ENCODE results near the gene UBL5. TPM values are rescaled to one million over a fixed set of nuclear protein-coding genes. Genes with fewer than 3 reads are reported as not detected.

The UBL5 gene
- polyA plus RNA-seq, 1 donor from 2014 or later = 1,364 TPM

GRCh38 chr19:9865732-9866501 is 38.2 kb downstream of the UBL5 start:
- no peak overlapping the region for H3K4me2 ChIP-seq (ENCODE audit: low read length)
- no peaks in the 10 kb centered on the region for H3K9me3 ChIP-seq (ENCODE audit: low read length)
- TF ChIP-seq REST (IDR thresholded peaks at IDR 0.05; ENCODE audit: borderline replicate concordance) = no peak
- no peak for TF ChIP-seq RAD21 (conservative IDR thresholded peaks at IDR 0.05)
- no peak for TF ChIP-seq POLR2AphosphoS5 (IDR thresholded peaks at IDR 0.05)
- TF ChIP-seq CTCF (IDR thresholded peaks at IDR 0.05; ENCODE audit: poor library complexity, severe bottlenecking) = no peak
- no peak for TF ChIP-seq EP300 (conservative IDR thresholded peaks at IDR 0.05; ENCODE audit: poor library complexity, severe bottlenecking)
- TF ChIP-seq TAF1 (IDR thresholded peaks at IDR 0.05; ENCODE audit: low read depth) = no peak
- no peak for TF ChIP-seq MXI1 (conservative IDR thresholded peaks at IDR 0.05; ENCODE audit: poor library complexity, severe bottlenecking)
- TF ChIP-seq EZH2 (IDR thresholded peaks at IDR 0.05; ENCODE audit: borderline replicate concordance, insufficient read depth, low read length, poor library complexity, severe bottlenecking) = no peak
- TF ChIP-seq SMC3 (conservative IDR thresholded peaks at IDR 0.05; ENCODE audit: poor library complexity) = no peak
- H3K4me3 ChIP-seq (ENCODE audit: low read length) = no peak overlapping the region
- H3K36me3 ChIP-seq (ENCODE audit: insufficient read depth, low read length) = no peaks in the 10 kb centered on the region
- no peaks in the 10 kb centered on the region for H3K9me2 ChIP-seq (ENCODE audit: insufficient read depth, low read length)
- no peaks in the 10 kb centered on the region for H4K20me1 ChIP-seq (ENCODE audit: insufficient read depth)
- no peaks in the 10 kb centered on the region for H3K27me3 ChIP-seq (ENCODE audit: insufficient read depth, low read depth, low read length)
- H3K27ac ChIP-seq (ENCODE audit: low read length) = peak overlapping the region; percentile 24
- no peak overlapping the region for H2AFZ ChIP-seq (ENCODE audit: low read depth, low read length)
- H3F3A ChIP-seq (ENCODE audit: insufficient read depth, low read length, poor library complexity, severe bottlenecking) = no peaks in the 10 kb centered on the region
- H3K79me2 ChIP-seq (replicated peaks; ENCODE audit: insufficient read depth, low read length) = no peaks in the 10 kb centered on the region
- H3K9ac ChIP-seq (ENCODE audit: low read length) = no peak overlapping the region

GRCh38 chr19:9868983-9869617 is 41.4 kb downstream of the UBL5 start:
- TF ChIP-seq TAF1 (IDR thresholded peaks at IDR 0.05; ENCODE audit: low read depth) (no peak), SMC3 (conservative IDR thresholded peaks at IDR 0.05; ENCODE audit: poor library complexity) (no peak), EZH2 (IDR thresholded peaks at IDR 0.05; ENCODE audit: borderline replicate concordance, insufficient read depth, low read length, poor library complexity, severe bottlenecking) (no peak), EP300 (conservative IDR thresholded peaks at IDR 0.05; ENCODE audit: poor library complexity, severe bottlenecking) (no peak), CTCF (IDR thresholded peaks at IDR 0.05; ENCODE audit: poor library complexity, severe bottlenecking) (no peak), REST (IDR thresholded peaks at IDR 0.05; ENCODE audit: borderline replicate concordance) (no peak), POLR2AphosphoS5 (IDR thresholded peaks at IDR 0.05) (no peak), MXI1 (conservative IDR thresholded peaks at IDR 0.05; ENCODE audit: poor library complexity, severe bottlenecking) (no peak), RAD21 (conservative IDR thresholded peaks at IDR 0.05) (no peak)
- no peaks in the 10 kb centered on the region for H3K9me3 ChIP-seq (ENCODE audit: low read length)
- no peaks in the 10 kb centered on the region for H4K20me1 ChIP-seq (ENCODE audit: insufficient read depth)
- no peaks in the 10 kb centered on the region for H3K9me2 ChIP-seq (ENCODE audit: insufficient read depth, low read length)
- no peaks in the 10 kb centered on the region for H3K27me3 ChIP-seq (ENCODE audit: insufficient read depth, low read depth, low read length)
- no peak overlapping the region for H3K4me2 ChIP-seq (ENCODE audit: low read length)
- H3K79me2 ChIP-seq (replicated peaks; ENCODE audit: insufficient read depth, low read length) = no peaks in the 10 kb centered on the region
- H3K27ac ChIP-seq (ENCODE audit: low read length) = no peak overlapping the region
- H3K4me3 ChIP-seq (ENCODE audit: low read length) = no peak overlapping the region
- H3K9ac ChIP-seq (ENCODE audit: low read length) = no peak overlapping the region
- H2AFZ ChIP-seq (ENCODE audit: low read depth, low read length) = no peak overlapping the region
- no peaks in the 10 kb centered on the region for H3K36me3 ChIP-seq (ENCODE audit: insufficient read depth, low read length)
- no peaks in the 10 kb centered on the region for H3F3A ChIP-seq (ENCODE audit: insufficient read depth, low read length, poor library complexity, severe bottlenecking)
